NCI-H524 treated with DMSO at 0.1 percent for 48 hours (cell line): ENCODE measurements around the gene TOM1L2.
"Not testable (repeated sequence)": the region's sequence is repeated elsewhere in the genome, so short reads cannot be mapped to it uniquely, and the experiment has no call there.

ENCODE experiments used
- DNase-seq: peaks from one replicate; lab custom pipeline; 2025; lab: John Stamatoyannopoulos, UW

TOM1L2 gene

DNA sequence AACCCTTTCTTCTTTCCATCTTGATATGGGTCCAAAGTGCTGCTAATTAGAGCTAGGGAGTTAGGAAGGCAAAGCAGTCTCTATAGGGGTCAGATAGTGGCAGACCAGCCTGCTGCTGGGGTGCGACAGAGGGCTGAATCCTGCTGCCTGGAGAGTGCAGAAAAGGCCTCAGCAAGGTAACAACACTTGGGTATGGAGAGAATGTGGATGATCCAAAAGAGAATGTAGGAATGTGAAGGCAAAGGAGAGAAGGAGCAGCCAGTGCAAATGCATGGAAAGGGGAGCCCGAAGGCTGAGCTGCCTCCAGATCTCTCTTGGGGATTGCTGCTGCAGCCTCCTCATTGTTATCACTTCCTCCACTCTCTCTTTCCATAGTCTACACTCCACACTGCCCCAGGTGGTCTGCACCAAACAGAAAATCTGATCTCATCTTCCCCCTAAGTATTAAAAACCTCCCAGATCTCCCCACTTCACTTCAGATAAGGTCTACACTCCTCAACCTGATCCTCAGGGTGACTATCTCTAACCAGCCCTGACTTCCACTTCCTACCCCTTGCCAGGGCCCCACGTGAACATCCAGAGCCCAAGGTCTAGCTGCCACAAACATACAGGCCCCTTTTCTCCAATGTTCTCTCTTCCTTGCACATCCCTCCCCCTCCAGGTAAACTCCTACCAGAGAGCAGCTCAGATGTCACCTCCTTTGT is 28.8 kb downstream of the TOM1L2 start:
- DNase-seq, result no peak

DNA sequence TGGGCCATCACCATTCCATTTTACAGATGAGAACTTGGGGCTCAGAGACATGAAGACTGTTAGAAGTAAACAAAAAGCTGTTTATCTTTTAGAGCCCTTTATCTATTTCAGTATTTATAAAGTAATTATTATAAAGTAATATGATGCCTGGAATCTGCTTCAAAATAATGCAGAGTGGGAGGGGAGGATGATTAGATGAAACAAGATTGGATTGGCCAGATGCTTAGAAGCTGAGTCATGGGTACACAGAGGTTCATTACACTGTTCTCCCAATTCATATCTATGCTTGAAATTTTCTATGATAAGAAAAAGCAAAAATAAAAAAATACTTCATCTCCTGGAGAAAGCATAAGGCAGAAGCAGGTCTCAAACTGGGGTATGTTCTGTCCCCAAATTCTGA is 29.4 kb downstream of the TOM1L2 start:
- no peak for DNase-seq

DNA sequence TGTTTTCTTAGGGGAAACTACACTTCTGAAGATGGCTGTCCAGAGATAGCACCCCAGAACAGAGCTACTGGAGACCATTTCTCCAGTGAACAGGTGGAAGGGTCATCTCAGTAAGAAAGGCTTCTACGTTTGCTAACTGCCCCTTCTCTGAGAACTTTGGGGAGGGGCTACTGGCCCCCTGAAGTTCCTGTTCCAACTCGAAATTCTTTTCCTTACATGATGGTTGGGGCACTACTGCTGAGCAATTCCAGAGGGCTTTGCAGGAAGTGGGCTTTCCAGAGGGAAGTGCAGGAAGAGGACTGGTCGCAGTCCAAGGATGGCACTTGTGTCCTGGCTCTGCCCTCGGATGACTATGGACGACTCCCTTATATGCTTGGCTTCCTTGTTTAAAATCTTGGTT is 31.2 kb downstream of the TOM1L2 start:
- no peak for DNase-seq

DNA sequence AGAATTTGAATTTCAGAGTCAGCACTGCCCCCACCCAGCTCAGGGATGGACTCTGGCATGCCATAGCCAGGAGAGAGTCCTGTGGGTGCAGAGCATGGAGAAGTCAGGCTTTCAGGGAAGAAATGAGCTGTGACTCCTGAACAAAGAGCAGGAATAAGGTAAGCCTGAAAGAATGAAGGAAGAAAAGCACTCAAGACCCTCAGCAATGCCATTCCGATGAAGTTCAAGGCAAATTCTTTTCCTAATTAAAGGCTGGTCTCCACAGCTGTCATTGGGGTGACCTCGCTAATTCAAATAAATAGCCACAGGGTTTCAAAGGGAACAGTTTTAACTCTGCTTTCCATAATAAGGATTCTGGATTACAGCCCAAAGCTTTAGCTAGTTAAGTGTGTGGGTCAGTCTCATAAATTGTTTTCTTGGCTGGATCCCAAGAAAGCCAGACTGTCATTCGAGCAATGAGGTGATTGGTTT is 31.7 kb downstream of the TOM1L2 start:
- peak; percentile 36 for DNase-seq

DNA sequence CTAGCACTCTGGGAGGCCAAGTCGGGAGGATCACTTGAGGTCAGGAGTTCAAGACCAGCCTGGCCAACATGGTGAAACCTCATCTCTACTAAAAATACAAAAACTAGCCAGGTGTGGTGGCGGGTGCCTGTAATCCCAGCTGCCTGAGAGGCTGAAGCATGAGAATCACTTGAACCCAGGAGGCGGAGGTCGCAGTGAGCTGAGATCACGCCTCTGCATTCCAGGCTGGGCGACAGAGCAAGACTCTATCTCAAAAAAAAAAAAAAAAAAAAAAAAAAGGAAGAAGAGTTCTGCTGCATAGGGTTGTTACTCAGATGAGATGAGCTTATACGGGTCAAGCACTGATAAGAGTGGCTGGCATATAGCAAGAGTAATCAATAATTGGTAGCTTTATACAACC is 32.3 kb downstream of the TOM1L2 start:
- DNase-seq, result not testable (repeated sequence)

DNA sequence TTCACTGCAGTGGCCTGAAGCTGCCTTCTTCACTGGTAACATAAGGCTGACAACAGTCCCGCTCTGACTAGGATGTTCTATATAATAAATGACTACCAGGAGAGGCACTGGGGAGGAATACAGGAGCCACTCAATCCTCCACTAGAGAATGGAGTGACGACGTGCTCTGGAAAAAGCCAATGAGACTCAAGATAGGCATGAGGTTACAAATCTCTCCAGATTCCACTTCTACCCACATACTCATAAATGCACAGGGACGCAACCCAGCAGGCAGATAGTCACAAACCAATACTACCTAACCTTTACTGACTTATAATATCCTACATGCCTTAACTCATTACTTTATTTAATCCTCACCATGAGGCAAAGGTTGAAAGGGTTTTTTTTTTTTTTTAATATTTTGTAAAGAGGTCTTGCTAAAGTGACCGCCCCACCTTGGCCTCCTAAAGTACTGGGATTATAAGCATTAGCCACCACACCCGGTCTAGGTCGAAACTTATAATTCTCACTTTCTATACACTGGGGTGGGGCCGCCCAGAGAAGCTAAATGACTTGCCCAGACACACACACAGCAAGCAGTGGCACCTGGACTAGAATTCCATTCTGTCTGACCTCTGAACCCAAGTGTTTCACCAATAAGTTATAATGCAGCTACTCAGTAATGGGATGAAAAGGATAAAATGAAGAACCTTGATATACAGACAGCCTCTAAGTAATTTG is 33.7 kb downstream of the TOM1L2 start:
- DNase-seq, result no peak

DNA sequence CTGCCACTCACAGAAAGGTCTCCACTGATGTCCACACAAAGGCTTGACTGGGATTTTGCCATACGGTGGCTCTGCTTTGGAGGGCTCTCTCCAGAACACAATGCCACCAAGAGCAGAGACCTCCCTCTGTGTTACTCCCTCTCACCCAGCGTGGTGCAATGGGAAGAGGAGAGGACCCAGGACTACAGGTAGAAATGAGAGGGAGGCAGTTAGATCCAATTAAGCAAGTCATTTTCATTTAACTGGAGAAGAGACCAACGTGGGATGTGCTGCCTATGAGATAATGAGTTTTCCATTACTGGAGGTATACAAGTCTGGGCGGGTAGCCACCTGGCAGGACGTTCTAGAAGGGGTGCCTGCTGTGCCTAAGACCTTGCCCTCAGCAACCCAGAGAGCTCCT is 34.2 kb downstream of the TOM1L2 start:
- DNase-seq, result no peak

DNA sequence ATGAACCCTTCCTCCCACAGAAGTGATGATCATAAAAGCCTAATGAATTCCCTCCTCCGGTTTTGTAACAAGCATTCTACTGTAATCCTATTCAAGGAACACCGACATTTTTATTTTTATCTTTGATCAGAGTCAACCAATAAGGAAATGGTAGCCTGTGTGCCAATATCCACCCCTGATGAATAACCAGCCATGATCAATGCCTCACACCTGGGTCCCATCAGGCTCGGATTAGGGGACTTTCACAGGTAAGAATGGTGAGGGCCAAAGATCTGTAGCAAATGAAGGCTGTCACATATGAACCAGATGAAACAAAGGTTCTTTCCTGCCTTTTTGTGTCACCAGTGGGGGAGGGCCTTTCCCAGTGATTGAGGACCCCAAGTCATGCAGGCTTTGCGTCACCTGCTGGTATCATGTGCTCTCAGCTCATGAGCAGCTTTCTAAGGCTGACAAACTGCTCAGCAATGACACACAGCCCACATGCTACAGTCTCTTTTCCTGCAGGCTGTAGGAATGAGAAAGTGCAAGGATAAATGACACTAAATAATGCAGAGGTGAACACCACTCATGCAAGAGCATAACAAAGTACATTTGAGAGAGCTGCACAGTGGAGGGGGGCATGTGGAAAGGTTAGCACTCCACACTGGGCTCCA is 34.9 kb downstream of the TOM1L2 start:
- no peak for DNase-seq

DNA sequence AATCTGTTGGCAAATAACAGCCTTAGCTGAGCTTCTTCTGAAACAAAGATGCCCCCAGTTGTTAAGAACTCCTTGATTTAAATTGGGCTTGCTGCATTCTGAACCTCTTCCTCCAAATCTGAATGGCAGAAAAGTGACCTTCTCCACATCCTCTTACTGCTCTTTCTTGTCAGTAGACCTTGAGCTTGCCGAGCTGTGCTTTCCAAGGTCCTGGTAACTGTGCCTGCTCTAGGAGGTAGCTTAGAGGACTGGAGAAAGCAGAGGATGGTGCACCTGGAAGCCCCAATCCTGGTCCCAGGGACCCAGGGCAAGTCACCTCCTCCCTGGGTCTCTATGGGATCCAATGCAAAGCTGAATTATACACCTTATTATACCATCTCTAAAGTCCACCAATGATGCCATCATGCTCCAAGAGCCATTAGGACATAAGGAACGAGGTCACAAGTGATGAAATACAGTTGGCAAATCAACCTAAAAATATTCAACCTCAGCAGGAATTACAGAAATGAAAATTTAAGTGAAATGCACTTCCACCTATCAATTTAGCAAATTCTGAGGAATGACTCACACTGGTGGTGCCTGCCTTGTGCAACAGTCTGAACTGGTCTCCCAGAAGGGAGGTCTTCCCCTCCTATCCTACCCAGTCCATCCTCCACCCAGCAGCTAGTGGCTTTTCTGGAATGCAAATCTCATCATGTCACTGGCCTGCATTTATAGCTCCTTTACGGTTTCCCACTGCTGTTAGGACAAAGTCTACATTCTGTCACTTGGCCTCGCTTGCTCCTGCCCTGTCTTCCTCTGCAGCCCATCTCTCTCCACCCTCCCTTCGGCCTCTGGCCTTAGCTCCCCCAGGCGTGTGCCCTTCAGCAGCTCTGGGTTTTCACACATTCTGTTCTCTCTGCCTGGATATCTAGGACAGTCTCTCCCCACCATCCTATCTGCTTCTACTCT is 36.6 kb downstream of the TOM1L2 start:
- no peak for DNase-seq

DNA sequence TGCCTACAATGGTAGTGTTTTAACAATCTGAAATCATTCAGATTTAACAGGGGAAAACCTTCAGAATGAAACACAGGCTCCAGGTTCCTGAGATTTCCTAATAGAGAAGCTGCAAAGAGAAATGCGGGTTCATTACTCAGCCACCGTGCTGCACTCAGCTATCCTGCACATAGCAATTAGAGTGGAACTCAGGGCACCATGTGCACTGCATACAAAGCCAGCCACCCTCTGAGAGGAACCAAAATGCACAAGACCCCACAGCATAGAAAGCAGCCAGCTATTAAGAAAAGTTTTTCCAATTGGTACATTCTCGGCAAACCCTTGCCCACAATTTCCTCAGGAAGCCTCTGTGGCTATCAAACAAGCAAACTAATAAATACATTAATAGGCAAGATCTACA is 37.4 kb downstream of the TOM1L2 start:
- no peak for DNase-seq

DNA sequence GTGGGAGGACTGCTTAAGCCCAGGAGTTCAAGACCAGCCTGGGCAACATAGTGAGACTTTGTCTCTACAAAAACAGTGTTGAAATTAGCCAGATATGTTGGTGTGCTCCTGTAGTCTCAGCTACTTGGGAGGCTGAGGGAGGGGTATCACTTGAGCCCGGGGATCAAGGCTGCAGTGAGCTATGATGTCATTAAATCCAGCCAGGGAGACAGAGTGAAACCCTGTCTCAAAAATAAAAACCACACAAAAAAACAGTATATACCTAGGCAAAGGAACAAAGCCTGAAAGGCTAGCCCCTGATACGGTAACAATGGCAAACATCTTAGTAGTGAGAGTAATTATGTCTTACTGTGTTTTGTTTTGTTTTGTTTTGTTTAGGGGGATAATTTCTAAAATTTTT is 38.0 kb downstream of the TOM1L2 start:
- no peak for DNase-seq

DNA sequence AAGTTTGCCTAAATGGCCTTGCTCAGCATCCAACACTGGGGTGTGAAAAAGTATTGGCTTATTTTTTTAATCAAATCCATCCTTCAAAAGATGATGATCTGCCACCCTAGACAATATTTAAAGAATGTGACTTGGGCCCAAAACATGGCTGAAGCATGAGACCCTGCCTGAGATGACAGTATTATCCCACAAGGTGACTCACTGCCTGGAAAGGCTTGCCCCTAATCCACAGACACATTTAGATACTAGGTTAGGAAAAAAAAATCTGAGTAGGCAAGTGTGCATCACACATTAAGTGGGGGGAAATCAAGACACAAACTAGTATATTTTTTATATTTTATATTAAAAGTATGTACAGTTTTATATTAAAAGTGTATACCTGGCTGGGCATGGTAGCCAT is 38.4 kb downstream of the TOM1L2 start:
- DNase-seq, result no peak

DNA sequence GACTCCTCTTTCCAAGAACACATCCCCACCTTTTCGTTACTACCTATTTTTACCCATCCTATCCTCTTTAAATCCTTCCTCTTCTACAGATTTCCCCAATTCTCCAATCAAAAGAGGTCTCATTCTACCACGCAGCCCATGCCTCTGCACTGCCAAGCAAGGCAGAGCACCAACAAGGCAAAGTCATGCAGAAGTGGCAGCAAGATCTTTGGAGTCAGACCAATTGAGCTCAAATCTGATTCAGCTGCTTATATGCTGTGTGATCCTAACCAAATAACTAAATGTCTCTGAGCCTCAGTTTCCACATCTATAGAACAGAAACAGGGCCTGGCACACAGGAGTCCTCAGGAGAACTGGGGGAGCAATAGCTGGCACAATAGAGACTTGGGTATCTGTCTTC is 41.0 kb downstream of the TOM1L2 start:
- DNase-seq, result no peak

DNA sequence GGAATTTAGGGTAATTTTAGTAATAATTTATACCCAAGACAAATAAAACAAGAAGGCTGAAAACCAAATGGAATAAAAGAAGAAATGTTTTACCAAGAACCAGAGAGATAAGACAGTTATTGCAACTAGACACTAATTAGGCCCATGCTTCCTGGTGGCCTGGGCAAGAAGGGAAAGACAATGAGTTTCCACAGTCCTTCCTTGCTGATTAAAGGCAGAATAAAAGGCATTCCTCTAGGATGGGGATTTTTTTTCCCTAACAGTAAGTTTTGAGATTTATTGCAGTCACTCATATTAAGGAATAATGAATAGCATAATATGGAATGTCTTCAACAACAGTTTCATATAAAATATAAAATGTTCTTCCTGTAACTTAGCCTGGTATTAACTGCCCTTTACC is 41.5 kb downstream of the TOM1L2 start:
- no peak for DNase-seq

DNA sequence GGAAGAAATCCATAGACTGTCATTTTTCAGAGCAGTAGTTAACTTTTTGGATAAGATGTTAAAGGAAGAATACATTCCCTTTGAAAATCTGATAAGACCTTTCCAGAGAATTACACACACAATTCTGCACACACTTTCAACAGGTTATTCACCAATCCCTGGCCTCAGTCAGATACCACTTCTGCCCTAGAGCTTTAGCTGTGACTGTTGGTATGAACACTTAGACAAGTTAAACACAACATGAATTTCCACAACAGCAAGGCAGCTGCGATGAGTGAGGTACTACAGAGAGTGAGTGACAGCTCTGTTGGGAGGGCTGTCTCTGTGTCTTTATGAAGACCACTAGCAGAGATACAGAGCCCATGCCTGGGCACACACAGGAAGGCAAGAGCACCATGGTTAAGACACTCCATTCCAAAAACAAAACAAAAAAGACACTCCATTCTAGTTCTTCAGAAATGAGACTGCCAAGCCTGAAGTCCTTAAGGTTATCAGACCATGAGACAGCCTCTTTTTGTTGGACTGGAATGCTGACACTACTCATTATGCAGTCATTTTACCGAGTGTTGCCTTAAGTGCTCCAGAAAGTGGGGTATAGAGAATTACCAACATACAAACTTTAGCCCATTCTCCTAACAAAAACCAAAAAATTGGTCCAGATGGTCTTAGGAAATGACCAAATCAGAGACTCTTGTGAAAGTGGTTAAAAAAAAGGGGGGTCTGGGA is 42.4 kb downstream of the TOM1L2 start:
- DNase-seq, result no peak

DNA sequence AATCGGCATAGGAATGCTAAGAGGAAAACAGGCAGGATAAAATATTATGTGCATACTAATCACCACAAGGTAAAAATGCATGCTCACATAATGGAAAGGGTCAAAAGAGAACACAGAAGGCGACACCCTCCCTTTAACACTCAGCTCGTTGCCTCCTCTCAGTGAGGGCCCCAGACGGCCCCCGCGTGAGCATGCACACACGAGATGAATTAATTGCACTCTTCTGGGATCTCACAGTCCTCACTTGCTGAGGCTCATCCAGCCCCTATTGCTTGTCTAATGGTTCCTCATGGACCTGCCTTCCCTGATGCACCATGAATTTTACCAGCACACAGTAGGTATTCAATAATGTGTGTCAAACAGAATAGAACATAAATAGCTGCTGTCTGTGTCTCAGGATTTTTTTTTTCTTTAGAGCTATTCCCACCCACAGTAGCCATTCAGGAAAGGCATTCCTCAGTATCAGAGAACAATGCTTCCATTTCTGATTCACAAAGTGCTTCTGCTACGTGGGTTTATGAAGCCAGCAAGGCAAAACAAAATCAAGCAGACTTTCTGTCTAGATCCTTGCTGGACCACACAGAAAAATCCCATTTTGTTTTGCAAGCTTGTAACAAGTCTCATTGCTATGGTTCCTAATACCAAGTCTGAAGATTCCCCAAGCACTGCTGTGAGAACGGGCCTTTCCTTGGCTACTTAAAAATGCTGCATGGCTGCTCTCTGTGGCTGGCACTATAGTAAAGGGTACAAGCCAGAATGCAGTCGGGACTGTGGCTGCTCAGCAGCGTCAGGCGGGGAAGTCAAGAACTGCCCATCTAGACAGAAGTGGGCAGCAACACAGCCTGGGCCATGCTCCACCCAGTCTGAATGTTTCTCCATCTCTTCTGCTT is 43.6 kb downstream of the TOM1L2 start:
- no peak for DNase-seq

DNA sequence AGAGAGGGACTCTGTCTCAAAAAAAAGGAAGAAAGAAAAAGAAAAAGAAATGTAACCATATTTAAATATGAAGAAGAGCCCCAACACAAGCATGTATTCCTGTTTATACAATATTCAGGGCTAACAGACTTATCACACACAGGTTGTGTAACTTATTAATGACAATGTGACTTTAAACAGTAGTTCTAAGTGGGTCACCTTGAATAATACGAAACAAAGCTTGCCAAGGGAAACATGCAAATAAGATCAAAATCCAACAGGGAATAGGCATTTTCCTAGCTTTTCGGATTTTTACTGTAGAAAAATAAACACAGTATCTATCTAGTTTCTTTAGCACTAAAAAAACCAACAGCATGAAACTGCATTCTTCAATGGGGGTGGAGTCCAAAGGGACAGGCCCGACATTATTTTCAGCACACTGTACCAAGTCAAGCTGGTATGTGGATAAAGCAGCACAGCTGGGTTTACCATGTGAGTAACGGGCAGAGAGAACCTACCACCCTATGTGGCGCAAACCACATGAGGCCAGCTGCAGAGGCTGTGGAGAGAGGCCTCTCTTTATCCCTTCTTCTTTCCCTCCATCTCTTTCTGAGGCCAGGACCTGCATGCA is 45.3 kb downstream of the TOM1L2 start:
- no peak for DNase-seq

DNA sequence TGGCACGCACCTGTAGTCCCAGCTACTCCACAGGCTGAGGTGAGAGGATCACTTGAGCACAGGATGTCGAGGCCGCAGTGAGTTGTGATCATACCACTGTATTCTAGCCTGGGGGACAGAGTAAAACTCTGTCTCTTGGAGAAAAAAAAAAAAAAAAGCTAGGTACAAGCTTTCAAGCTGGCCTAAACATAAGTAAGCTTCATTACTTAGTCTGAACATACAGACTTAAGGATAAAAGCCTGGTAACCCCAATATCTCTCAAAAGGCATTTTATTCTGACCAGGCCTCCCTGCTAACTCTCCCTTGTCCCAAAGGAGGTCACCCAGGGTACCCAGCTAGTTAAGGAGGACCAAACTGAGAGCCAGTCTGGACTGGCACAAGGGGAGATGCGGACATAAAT is 46.2 kb downstream of the TOM1L2 start:
- DNase-seq, result no peak

DNA sequence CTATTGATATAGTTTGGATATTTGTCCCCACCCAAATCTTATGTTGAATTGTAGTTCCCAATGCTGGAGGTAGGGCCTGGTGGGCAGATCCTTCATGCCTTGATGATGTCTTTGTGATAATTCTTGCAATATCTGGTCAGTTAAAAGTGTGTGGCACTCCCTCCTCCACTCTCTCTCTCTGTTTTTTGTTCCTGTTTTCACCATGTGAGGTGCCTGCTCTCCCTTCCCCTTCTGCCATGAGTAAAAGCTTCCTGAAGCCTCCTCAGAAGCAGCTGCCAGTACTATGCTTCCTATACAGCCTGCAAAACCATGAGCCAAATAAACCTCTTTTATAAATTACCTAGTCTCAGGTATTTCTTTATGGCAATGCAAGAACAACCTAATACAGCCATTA is 47.3 kb downstream of the TOM1L2 start:
- no peak for DNase-seq
